Measurements from ENCODE around the gene SSBP4.

GRCh38 chr19:18431351-18432197, 12.4 kb downstream of the SSBP4 start:
- TF ChIP-seq GATA2 (IDR thresholded peaks at IDR 0.05; ENCODE audit: low read depth, low read length) (no peak), GATA3 (IDR thresholded peaks at IDR 0.05; ENCODE audit: low read depth, low read length) (no peak)

Data from SH-SY5Y (cell line).